GM12891 (cell line): ENCODE results near the gene PCNX4.
"Not testable (repeated sequence)": the region's sequence is repeated elsewhere in the genome, so short reads cannot be mapped to it uniquely, and the experiment has no call there.

Source experiments
- PAX5 ChIP-seq: IDR thresholded peaks from 2 replicates; pipeline ENCODE4 v1.6.1; 2011; ENCODE audit warnings: low read length, moderate library complexity, mild to moderate bottlenecking; ENCODE audit not compliant: insufficient read depth, severe bottlenecking
- POLR2A ChIP-seq: IDR thresholded peaks from 2 replicates; pipeline ENCODE4 v1.6.1; 2011; ENCODE audit warnings: low read depth, low read length, control low read depth
- POLR2AphosphoS5 ChIP-seq: IDR thresholded peaks from 2 replicates; pipeline ENCODE4 v1.6.1; 2011; ENCODE audit warnings: low read depth, low read length, control low read depth
- POU2F2 ChIP-seq: IDR thresholded peaks from 2 replicates; pipeline ENCODE4 v1.6.1; 2011; ENCODE audit warnings: low read depth, mild to moderate bottlenecking, control low read depth, low read length, moderate library complexity
- SPI1 ChIP-seq: IDR thresholded peaks from 2 replicates; pipeline ENCODE4 v1.6.1; 2011; ENCODE audit warnings: low read depth, low read length, control low read depth
- TAF1 ChIP-seq: IDR thresholded peaks from 2 replicates; pipeline ENCODE4 v1.6.1; 2011; ENCODE audit warnings: low read depth, low read length, control low read depth

- not testable (repeated sequence) for TF ChIP-seq POLR2AphosphoS5, POLR2A, SPI1, TAF1, POU2F2, PAX5
Observed at GRCh38 chr14:60047976-60048375, 43.7 kb upstream of the PCNX4 start.
